ENCODE results near the gene PPP1R12A.

- TF ChIP-seq CTCF (IDR thresholded peaks at IDR 0.05) (no peak), POLR2A (IDR thresholded peaks at IDR 0.05) (no peak)
Measured at GRCh38 chr12:79900951-79901350, 33.9 kb downstream of the PPP1R12A start.

All from Peyer's patch (tissue), 4 donors.